HG02623 (cell line): ENCODE measurements around the gene GHITM.

ENCODE experiments used
- ATAC-seq: cut with Tn5 transposase; IDR thresholded peaks from one replicate; pipeline ENCODE4 v1.9.1; 2021; ENCODE audit warnings: moderate library complexity; ENCODE audit not compliant: unreplicated experiment

Gene GHITM

DNA sequence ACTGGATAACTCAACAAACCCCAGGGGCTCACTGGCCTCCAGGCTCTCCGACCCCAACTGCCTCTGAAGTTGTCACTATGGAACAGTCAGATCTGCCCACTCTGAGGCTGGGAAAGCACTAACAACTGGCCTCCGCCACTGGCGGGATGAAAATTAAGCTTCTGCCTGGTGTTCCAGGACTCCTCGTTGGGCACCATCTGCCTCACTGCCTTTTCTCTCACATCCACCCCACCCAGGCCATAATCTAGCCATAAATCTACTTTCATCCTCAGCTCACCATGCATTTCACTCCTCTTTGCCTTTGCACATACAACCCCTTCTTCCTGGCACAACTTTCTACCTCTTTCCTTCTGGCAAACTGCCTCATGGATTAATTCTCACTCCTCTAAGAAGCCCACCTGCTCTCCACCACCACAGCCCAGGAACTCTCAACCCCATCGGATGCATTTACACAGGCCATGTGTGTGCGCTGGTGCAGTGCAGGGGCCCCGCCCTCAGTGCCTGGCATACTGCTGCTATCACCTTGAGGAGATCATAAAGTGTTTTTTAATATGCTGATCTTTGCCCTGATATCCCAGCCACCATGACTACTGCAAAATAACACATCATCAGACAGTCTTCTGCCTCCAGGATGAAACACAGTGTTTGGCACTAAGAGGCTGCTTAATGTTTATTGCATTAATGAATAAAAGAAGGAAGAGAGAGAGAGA is 59.1 kb downstream of the GHITM start:
- no peak for ATAC-seq

DNA sequence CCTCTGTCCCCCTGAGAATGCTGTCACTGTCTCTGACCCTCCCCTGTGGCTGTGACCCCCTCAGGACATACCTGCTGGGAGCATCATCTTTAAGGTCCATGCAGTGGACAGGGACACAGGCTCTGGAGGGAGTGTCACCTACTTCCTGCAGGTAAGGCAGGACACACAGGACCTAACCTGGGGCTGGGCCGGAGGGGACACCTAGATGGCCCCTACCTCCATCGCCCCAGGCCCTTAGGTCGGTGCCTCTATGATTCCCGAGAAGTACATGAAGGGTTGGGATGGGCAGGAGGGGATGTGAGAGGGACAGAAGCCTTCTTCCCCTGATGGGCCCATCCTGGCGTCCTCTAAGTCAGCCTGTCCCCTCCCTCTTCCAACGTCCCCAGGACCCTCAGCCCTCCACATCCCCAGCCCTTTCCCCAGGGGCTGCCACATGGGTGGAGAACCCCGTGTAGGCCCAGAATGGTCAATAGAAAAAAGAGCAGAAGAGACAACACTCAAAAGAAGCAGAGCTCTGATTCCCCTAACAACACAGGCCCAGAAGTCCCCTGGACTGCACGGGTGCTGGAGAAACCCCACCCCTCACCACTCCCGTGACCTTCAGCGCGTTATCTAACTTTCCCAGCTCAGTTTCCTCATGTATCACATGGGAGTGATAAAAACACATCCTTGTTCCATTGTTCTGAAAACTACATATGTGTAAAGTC is 61.4 kb downstream of the GHITM start:
- ATAC-seq, result no peak

DNA sequence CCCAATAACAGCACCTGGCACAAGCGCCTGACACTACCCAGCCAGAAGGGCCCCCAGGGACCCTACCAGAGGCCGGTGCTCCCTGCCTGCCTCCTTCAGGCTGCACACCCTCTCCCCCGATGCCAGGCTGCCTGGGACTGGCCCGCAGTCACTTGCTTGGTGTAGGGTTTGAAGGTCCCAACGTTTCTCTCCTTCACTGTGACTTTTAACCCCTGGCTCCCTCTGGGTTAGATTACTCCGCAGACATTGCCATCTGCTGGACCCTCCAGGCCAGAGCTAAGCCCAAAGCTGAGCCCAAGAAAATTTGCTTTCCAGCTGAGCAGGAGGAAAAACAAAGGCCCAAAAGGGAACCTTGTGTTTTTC is 61.9 kb downstream of the GHITM start:
- no peak for ATAC-seq

DNA sequence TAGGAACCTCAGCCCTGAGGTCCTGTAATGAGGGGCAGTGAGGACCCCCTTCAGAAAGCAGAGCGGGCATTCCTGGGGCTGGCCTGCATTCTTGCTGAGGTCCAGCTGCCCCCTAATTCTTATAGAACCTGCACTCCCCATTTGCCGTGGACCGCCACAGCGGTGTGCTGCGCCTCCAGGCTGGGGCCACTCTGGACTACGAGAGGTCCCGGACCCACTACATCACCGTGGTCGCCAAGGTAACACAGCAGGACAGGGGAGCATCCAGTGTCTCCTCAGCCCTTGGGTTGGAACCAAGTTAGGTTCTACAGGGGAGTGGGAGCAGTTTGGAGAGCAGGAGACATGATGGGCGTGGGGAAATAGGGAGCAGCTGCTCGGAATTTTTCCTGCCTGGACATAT is 62.4 kb downstream of the GHITM start:
- ATAC-seq, result no peak

DNA sequence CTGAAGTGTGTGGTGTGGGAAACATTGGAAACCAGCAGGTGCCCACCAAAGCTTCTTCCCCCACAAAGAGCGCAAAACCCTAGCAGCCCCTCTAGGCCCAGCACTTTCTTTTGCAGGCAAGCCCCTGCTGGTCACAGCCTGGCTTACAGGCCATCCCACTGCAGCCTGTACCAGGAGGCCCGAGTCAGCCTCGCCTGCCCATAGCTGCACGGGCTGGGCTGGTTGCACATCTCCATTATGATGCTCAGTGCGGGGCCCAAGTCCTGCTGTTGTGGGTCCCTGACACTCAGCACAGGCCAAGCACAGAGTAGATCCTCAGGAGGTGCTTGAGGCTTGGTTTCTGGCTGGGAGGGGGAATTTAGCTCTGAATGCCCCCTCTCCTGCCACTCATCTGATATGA is 63.0 kb downstream of the GHITM start:
- ATAC-seq, result no peak
